A549 treated with AZD2906 at 1 μM for 4 hours (cell line): ENCODE measurements around the gene TOMM6. TPM values are rescaled to one million over a fixed set of nuclear protein-coding genes. Genes with fewer than 3 reads are reported as not detected.

Experiments used
- total RNA-seq: library from RNA; stranded (reverse); fragments of 200-300 nt; extraction: Qiagen RNA extraction; gene quantifications from 5 replicates; pipeline ENCODE4 v1.2.3, GENCODE V29; 2022

TOMM6 gene
- total RNA-seq, result 282 to 306 TPM (median 287 TPM) in 5 replicates

GRCh38 chr6:41787219-41787917, at the start of gene TOMM6:
TSS of gene TOMM6 (plus strand) at chr6:41787694. CDS start at chr6:41787698, 4 bp downstream.

GRCh38 chr6:41747256-41748101, 40.0 kb upstream of the TOMM6 start, which contains the start of gene PGC:
TSS of gene PGC (minus strand) at chr6:41747397. CDS start at chr6:41747334, 63 bp downstream.

DNA sequence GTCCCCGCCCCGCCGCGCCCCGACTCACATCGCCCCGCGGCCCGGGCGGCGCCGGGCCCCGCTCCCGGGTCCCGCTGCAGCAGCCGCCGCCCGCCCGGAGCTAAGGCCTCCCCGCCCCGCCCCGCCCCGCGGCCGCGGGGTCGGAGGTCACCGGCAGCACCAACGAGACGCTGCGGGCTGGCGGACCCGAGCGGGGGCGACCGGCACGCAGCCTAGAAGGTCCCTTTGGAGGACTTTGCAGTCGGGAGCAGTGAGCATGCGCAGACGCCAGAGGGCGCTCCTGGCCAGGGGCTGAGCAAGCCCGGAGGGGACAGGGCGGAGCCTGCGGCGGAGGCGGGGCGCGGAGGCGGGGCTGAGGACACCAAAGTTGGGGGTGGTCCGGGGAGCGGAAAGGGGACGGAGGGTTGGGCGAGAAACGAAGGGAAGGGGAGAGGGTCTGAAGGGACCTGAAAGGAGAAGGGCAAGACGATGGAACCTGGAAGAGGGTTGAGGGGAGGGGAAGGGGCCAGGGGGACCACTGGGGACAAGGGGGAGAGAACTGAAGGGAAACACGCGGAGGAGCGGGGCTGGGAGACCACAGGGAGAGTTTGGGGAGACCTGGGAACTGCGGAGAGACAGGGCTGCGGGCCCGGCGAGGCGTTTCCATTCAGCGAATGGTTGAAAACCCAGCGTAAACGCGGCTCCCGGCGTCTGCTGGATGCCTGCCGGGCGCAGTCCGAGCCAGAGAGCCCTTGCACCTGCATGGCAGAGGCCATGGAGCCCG, 7.5 kb upstream of the TOMM6 start, which contains the start of gene FRS3:
FRS3 (minus strand) TSS at position 113 of the 763 bp plus-strand sequence. CDS start 2,913 bp downstream, outside the sequence.

GRCh38 chr6:41780551-41781365, 6.7 kb upstream of the TOMM6 start, which contains the start of gene PRICKLE4:
TSS of gene PRICKLE4 (plus strand) at chr6:41780782. CDS start at chr6:41783474, 2,692 bp downstream.

Other genes with a start within 250 kb of the TOMM6 start
- 18.3 to 27.7 TPM (median 25.9 TPM) in 5 replicates for gene FOXP4, start 241.3 kb upstream of the TOMM6 start, total RNA-seq
- gene MDFI, start 149.2 kb upstream of the TOMM6 start, total RNA-seq, result 0.52 to 1.1 TPM (median 0.58 TPM) in 5 replicates
- gene TFEB, start 52.1 kb upstream of the TOMM6 start, total RNA-seq, result 7.7 to 13.2 TPM (median 11.7 TPM) in 5 replicates
- gene PGC, start 40.3 kb upstream of the TOMM6 start, total RNA-seq, result 0.09 to 0.38 TPM (median 0.16 TPM) in 5 replicates
- gene FRS3, start 7.8 kb upstream of the TOMM6 start, total RNA-seq, result 2.2 to 3.1 TPM (median 2.8 TPM) in 5 replicates
- gene PRICKLE4, start 6.9 kb upstream of the TOMM6 start, total RNA-seq, result 0.74 to 1.7 TPM (median 0.76 TPM) in 5 replicates
- 0.90 to 1.2 TPM (median 1.1 TPM) in 5 replicates for gene USP49, start 107.7 kb downstream of the TOMM6 start, total RNA-seq
- 11.8 to 18.5 TPM (median 14.9 TPM) in 5 replicates for gene MED20, start 133.4 kb downstream of the TOMM6 start, total RNA-seq
- 37.0 to 47.6 TPM (median 39.2 TPM) in 5 replicates for gene BYSL, start 133.8 kb downstream of the TOMM6 start, total RNA-seq
- 113 to 169 TPM (median 147 TPM) in 5 replicates for gene CCND3, start 154.1 kb downstream of the TOMM6 start, total RNA-seq